Measurements from ENCODE around the gene KANK2. TPM values are rescaled to one million over a fixed set of nuclear protein-coding genes. Genes with fewer than 3 reads are reported as not detected.

KANK2 gene
- total RNA-seq, 2 experiments from 2014 or later, result 2.3 to 2.8 TPM

DNA sequence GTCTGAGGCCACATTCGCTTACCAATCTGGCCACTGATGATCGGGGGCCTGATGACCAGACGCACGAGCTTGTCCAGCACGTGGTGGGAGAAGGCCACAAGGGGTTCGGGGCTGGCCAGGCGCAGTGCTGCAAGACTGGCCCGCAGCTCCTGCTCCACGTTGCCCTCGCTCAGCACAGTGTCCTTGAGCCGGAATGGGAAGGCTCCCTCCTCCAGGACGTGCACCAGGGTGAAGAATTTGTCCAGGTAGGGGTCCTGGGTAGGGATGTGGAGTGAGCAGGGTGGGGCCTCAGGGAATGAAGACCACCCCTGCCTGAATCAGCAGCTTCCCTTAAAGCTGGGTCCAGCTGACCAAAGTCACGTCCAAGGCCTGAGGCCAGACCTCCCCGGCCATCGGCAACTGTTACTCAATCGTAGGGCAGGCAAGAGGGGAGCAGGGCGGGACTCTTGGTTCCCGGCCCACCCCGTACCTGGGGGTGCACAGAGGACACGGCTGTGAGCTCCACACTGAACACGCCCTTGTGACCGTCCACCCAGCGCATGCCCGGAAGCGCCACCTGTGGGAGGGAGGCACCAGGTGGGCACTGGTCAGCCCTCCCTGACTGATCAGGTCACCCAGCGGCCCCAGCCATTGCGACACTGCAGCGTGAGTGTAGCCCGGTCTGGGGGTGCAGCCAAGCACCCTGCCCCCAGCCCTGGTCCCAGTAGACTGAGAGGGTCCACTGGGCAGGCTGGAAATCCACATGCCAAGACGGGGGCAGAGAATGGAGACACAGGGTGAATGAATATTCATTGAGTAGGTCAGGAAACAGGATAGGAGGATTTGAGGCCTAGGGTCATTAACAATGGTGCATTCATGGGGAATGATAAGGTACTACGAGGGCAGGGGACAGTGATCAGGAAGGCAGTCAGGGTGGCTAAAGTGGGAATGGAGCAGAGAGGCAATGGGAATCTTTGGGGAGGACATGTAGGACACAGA lies 39.3 kb upstream of the KANK2 start:
- no peaks in the 10 kb centered on the region for H3K27me3 Mint-ChIP-seq
- ChIA-PET CTCF (no interaction called here), POLR2A (no interaction called here)
- no peaks in the 10 kb centered on the region for H3K4me1 Mint-ChIP-seq
- no peak for DNase-seq
- peaks cover 3% of the 10 kb centered on the region for H3K9me3 Mint-ChIP-seq
- H3K36me3 Mint-ChIP-seq (ENCODE audit: low read depth), result no peaks in the 10 kb centered on the region
- no peak overlapping the region for H3K4me3 Mint-ChIP-seq
- H3K27ac Mint-ChIP-seq, result no peak overlapping the region

DNA sequence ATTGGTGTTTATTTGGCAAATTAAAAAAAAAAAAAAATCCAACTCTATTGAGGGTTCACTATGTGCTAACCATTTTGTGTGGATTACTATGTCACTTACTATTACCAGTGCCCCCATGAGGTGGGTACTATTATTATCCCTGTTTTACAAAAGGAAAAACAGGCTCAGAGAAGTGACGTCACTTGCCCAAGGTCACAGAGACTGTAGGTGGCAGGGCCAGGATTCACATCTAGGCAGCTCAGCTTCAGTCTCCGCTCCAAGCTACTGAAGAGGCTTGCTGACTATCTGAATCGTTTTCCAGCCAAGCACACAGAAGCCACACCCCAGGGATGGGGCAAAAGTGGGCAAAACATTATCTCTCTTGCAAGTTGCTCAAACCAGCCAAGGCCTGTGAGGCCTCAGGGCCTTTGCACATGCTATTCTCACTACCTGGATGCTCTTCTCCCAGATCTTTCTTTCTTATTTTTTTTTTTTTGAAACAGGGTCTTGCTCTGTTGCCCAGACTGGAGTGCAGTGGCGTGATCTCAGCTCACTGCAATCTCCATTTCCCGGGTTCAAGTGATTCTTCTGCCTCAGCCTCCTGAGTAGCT lies 37.2 kb upstream of the KANK2 start:
- ChIA-PET POLR2A (no interaction called here), CTCF (no interaction called here)
- Mint-ChIP-seq H3K9me3 (peaks cover 3% of the 10 kb centered on the region), H3K4me1 (no peaks in the 10 kb centered on the region), H3K36me3 (ENCODE audit: low read depth) (no peaks in the 10 kb centered on the region), H3K27ac (no peak overlapping the region), H3K27me3 (no peaks in the 10 kb centered on the region), H3K4me3 (no peak overlapping the region)
- DNase-seq, result no peak

GRCh38 chr19:11233073-11233472 lies 35.7 kb upstream of the KANK2 start:
- POLR2A ChIA-PET, result no interaction called here

GRCh38 chr19:11232555-11232954 lies 35.2 kb upstream of the KANK2 start:
- Mint-ChIP-seq H3K4me1 (no peaks in the 10 kb centered on the region), H3K27me3 (no peaks in the 10 kb centered on the region), H3K9me3 (no peaks in the 10 kb centered on the region), H3K4me3 (no peak overlapping the region), H3K36me3 (ENCODE audit: low read depth) (no peaks in the 10 kb centered on the region), H3K27ac (no peak overlapping the region)
- no peak for DNase-seq
- POLR2A ChIA-PET, result no interaction called here
- CTCF ChIA-PET, result no interaction called here

More at GRCh38 chr19:11233073-11233472, 35.7 kb upstream of the KANK2 start:
- Mint-ChIP-seq H3K27me3 (no peaks in the 10 kb centered on the region), H3K4me3 (no peak overlapping the region), H3K27ac (no peak overlapping the region), H3K9me3 (no peaks in the 10 kb centered on the region), H3K4me1 (no peaks in the 10 kb centered on the region), H3K36me3 (ENCODE audit: low read depth) (no peaks in the 10 kb centered on the region)
- CTCF ChIA-PET, result no interaction called here
- no peak for DNase-seq

DNA sequence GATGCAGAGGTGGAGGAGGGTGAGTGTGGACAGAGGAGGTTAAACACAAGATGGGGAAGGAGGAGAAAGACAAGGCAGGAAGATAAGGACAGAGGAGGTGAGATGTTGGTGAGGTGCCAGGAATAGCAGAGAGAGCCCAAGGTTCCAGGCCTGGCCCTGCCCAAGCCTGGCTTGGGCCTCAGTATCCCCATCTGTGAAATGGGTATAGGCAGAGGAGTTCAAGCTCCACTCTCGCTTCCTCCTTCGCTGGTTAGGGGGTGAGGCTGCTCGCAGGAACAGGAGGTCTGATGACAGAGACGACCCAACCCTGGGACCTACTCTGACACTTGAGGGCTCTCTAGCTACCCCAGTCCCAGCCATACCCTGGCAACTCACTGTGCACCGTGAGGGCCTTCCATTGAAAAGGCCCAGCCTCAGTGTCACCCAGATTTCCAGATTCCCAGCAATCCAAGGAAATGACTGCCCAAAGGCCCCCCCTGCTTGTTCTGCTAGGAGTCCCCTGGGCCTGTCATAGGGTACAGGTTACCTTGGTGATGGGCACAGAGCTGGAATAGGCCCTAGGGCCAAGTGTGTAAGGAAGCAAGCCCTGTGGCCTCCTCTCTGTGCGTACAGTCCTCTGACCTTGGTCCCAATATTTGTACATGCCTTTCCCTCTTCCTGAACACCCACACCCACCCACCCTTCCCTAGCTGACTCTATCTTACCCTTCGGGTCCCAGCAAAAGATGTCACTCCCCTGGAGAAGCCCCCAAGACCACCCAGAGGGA lies 33.5 kb upstream of the KANK2 start:
- H3K9me3 Mint-ChIP-seq, result no peaks in the 10 kb centered on the region
- H3K36me3 Mint-ChIP-seq (ENCODE audit: low read depth), result no peaks in the 10 kb centered on the region
- H3K27me3 Mint-ChIP-seq, result no peaks in the 10 kb centered on the region
- CTCF ChIA-PET, result no interaction called here
- POLR2A ChIA-PET, result no interaction called here
- DNase-seq, result no peak
- no peaks in the 10 kb centered on the region for H3K4me1 Mint-ChIP-seq
- no peak overlapping the region for H3K27ac Mint-ChIP-seq
- H3K4me3 Mint-ChIP-seq, result no peak overlapping the region

DNA sequence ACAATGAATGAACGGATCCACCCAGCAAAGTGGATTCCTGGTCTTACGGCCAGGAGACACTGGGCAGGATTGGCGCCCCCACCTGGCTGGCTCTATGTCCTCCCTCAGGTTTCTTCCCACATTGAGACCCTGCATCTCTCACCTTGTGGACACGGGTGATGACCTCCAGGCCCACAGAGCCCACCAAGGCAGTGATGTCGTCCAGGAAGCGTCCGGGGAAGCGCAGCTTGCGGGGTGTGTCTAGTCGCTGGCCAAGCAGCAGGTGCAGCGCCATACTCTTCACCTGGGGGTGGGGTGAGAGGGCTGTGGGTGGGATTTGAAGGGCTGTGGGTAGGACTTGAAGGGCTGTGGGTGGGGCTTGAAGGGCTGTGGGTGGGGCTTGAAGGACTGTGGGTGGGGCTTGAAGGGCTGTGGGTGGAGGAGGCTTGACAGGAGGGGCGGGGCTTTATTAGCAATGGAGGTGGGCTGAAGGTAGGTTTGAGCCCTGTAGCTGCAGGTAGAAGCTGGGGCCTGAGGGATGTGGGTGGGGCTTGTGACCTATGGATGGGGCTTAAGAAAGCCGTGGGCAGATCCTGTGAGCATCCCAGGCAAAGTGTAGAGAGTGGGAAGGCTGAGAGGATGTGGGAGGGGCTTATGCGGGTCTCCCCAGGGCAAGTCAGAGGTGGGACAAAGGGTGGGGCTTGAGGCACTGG lies 30.0 kb upstream of the KANK2 start:
- H3K4me1 Mint-ChIP-seq, result no peaks in the 10 kb centered on the region
- DNase-seq, result no peak
- ChIA-PET CTCF (no interaction called here), POLR2A (no interaction called here)
- no peak overlapping the region for H3K4me3 Mint-ChIP-seq
- H3K27ac Mint-ChIP-seq, result no peak overlapping the region
- no peaks in the 10 kb centered on the region for H3K27me3 Mint-ChIP-seq
- peaks cover 2% of the 10 kb centered on the region for H3K9me3 Mint-ChIP-seq
- H3K36me3 Mint-ChIP-seq (ENCODE audit: low read depth), result no peaks in the 10 kb centered on the region

DNA sequence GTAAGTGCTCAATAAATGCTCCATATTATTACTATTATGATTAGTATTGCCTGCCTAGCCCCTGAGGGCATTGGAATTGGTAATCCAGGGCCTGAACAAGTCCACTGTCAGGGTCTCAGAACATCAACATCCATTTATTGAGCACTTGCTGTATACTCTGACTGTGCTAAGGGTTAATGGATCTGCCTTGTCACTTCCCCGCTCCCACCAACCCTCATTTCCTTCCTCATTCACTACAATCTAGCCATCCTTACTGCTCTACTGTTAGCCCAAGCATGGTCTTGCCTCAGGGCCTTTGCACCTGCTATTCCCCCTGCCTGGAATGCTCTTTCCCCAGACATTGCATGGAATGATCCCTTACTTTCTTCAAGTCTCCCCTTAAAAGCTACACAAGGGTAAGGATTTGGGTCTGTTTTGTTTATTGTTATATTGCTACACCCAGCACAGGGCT lies 29.4 kb upstream of the KANK2 start:
- no peak overlapping the region for H3K4me3 Mint-ChIP-seq
- H3K36me3 Mint-ChIP-seq (ENCODE audit: low read depth), result no peaks in the 10 kb centered on the region
- CTCF ChIA-PET, result no interaction called here
- DNase-seq, result no peak
- peaks cover 2% of the 10 kb centered on the region for H3K9me3 Mint-ChIP-seq
- no peak overlapping the region for H3K27ac Mint-ChIP-seq
- no peaks in the 10 kb centered on the region for H3K27me3 Mint-ChIP-seq
- H3K4me1 Mint-ChIP-seq, result no peaks in the 10 kb centered on the region
- POLR2A ChIA-PET, result no interaction called here

DNA sequence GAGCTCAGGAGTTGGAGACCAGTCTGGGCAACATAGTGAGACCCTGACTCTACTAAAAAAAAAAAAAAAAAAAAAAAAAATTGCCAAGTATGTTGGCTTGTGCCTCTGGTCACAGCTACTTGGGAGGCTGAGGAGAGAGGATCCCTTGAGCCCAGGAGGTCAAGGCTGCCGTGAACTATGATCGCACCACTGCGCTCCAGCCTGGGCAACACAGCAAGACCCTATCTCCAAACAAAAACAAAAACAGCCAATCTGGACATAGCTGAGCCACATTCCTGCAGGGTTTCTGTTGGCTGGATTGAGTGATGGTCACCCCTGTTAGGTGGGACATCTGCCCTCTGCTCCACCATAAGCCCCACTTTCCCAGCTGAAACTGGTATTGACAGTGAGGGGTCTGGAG lies 28.5 kb upstream of the KANK2 start:
- ChIA-PET POLR2A (no interaction called here), CTCF (interaction anchor here (0.6 kb wide), 1 partner anchor 552 kb away, joined by 3 read pairs; no protein-coding TSS in a partner anchor)
- no peak for DNase-seq
- no peaks in the 10 kb centered on the region for H3K36me3 Mint-ChIP-seq (ENCODE audit: low read depth)
- no peak overlapping the region for H3K4me3 Mint-ChIP-seq
- no peaks in the 10 kb centered on the region for H3K27me3 Mint-ChIP-seq
- H3K27ac Mint-ChIP-seq, result no peak overlapping the region
- peaks cover 10% of the 10 kb centered on the region for H3K9me3 Mint-ChIP-seq
- H3K4me1 Mint-ChIP-seq, result no peaks in the 10 kb centered on the region

DNA sequence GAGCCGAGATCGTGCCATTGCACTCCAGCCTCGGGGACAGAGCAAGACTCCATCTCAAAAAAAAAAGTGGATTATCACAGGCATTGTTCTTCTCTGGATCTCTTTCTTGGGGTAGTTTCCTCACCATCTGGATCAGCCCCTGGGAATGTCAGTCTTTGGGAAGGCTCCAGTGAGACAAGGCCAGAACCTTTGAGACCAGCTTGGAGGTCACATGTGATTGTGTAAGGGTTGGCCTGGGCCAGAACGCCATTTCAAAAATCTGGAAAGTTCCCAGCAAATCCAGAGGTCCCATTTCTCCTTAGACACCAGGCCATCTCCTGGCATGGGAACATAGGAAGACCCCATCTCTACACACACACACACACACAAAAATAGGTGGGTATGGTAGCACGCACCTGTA lies 27.8 kb upstream of the KANK2 start:
- POLR2A ChIA-PET, result no interaction called here
- peaks cover 2% of the 10 kb centered on the region for H3K27me3 Mint-ChIP-seq

DNA sequence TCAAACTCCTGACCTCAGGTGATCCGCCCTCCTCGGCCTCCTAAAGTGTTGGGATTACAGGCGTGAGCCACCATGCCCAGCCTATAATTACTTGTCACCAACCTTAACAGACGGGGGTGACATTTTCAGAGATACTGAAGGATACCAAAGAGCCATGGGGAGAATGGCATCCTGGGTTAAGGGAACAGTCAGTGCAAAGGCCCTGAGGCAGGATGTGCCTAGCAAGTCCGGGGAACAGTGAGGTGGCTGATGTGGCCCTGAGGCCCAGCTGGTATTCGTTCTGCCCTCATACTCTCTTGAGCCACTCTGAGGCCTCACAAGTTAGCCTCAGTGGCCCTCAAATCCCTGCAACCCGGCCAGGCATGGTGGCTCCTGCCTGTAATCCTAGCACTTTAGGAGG lies 27.1 kb upstream of the KANK2 start:
- CTCF ChIA-PET, result no interaction called here

More for the DNA sequence above, 27.8 kb upstream of the KANK2 start:
- CTCF ChIA-PET, result interaction anchor here (0.6 kb wide), 1 partner anchor 551 kb away, joined by 3 read pairs; no protein-coding TSS in a partner anchor
- Mint-ChIP-seq H3K27ac (no peak overlapping the region), H3K4me3 (no peak overlapping the region), H3K4me1 (no peaks in the 10 kb centered on the region), H3K36me3 (ENCODE audit: low read depth) (no peaks in the 10 kb centered on the region), H3K9me3 (peaks cover 10% of the 10 kb centered on the region)
- no peak for DNase-seq

DNA sequence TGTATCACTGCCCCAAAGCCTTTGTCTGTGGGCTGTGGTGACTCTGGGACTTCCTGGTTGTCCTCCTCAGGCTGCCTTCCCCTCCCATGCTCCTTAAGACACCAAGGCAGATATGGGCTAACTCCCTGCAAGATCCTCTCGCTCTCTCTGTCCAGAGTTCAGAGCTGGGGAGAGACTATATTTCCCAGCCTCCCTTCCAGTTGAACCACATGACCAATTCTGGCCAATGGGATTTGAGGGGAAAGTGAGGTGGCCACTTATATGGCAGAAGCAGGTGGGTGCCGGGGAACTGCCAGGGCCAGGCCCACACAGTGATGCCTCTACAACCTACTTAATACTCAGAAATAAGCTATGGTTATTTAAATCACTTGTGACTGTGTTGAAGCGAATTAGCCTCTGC lies 25.9 kb upstream of the KANK2 start:
- POLR2A ChIA-PET, result no interaction called here
- Mint-ChIP-seq H3K27me3 (peaks cover 2% of the 10 kb centered on the region), H3K4me1 (no peaks in the 10 kb centered on the region), H3K4me3 (no peak overlapping the region), H3K27ac (no peak overlapping the region), H3K36me3 (ENCODE audit: low read depth) (no peaks in the 10 kb centered on the region), H3K9me3 (peaks cover 10% of the 10 kb centered on the region)
- DNase-seq, result no peak
- CTCF ChIA-PET, result no interaction called here

More for the DNA sequence above, 27.1 kb upstream of the KANK2 start:
- POLR2A ChIA-PET, result no interaction called here
- H3K4me1 Mint-ChIP-seq, result no peaks in the 10 kb centered on the region
- peaks cover 2% of the 10 kb centered on the region for H3K27me3 Mint-ChIP-seq
- no peak overlapping the region for H3K27ac Mint-ChIP-seq
- no peaks in the 10 kb centered on the region for H3K36me3 Mint-ChIP-seq (ENCODE audit: low read depth)
- DNase-seq, result no peak
- H3K4me3 Mint-ChIP-seq, result no peak overlapping the region
- peaks cover 10% of the 10 kb centered on the region for H3K9me3 Mint-ChIP-seq

DNA sequence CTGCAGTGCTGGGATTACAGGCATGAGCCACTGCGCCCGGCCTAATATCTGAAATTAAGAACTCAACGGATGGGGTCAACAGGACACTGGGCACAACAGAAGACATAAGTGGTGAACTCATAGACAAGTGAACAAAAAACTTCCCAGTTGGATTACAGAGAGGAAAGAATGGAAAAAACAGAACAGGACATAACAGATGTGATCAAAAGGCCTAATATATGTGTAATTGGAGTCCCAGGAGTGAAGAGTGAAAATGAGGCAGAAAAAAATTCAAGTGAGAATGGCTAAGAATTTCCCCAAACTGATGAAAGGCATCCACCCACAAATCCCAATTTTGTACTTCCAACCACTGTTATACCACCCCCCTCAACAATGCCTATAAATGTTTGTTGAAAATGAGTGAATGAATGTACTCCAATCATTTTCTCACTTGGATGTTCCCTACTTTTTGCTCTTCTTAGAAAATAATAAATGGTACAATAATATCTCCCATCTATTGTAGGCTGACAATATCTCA lies 23.8 kb upstream of the KANK2 start:
- Mint-ChIP-seq H3K36me3 (ENCODE audit: low read depth) (no peaks in the 10 kb centered on the region), H3K27me3 (peaks cover 2% of the 10 kb centered on the region), H3K4me3 (no peak overlapping the region), H3K9me3 (peaks cover 10% of the 10 kb centered on the region), H3K4me1 (no peaks in the 10 kb centered on the region), H3K27ac (no peak overlapping the region)
- DNase-seq, result no peak
- ChIA-PET CTCF (no interaction called here), POLR2A (no interaction called here)

DNA sequence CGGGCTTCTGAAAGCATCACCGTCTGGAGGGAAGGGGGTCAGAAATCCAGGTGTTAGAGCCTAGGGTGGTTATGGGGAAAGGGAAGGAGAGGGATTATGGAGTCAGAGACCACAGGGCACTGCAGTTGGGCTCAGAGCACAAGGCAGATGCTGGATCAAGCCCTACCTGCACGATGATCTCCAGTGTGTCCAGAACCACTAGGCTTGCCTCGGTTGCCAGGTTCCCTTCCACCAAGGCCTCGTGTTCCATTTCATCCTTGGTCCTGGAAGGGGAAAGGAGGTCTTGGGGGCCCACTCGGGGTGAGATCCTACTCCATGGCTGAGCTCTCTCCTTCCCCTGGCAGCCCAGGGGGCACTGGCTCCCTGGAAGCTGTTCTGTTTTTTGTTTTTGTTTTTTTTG lies 17.0 kb upstream of the KANK2 start:
- no peaks in the 10 kb centered on the region for H3K36me3 Mint-ChIP-seq (ENCODE audit: low read depth)
- H3K27ac Mint-ChIP-seq, result no peak overlapping the region
- no peak for DNase-seq
- H3K4me1 Mint-ChIP-seq, result no peaks in the 10 kb centered on the region
- H3K4me3 Mint-ChIP-seq, result no peak overlapping the region
- ChIA-PET CTCF (interaction anchor here (0.7 kb wide), 1 partner anchor 208 kb away, joined by 4 read pairs; no protein-coding TSS in a partner anchor), POLR2A (no interaction called here)
- H3K9me3 Mint-ChIP-seq, result peaks cover 15% of the 10 kb centered on the region
- H3K27me3 Mint-ChIP-seq, result no peaks in the 10 kb centered on the region

Measured in activated CD4-positive, alpha-beta memory T cell treated with anti-CD3 and anti-CD28 coated beads, Interleukin-2, amount 10 ng/mL, durations not matched to agents 7 days and 5 days (primary cell).